Activated CD4-positive, alpha-beta memory T cell treated with anti-CD3 and anti-CD28 coated beads, Interleukin-2, amount 10 ng/mL, durations not matched to agents 7 days and 5 days (primary cell): ENCODE data around the gene HDAC10. TPM values are rescaled to one million over a fixed set of nuclear protein-coding genes. Genes with fewer than 3 reads are reported as not detected.
A peak's percentile ranks its signal among the peaks of the same experiment; 100 is the strongest.

Source experiments
- CTCF ChIA-PET: fragments of 350-600 bp; sonication (Branson Sonifier 250); formaldehyde crosslinking; loops from one replicate; lab custom pipeline; 2021; ENCODE audit warnings: antibody characterized with exemption, inconsistent platforms; lab: Charles Lee
- POLR2A ChIA-PET: fragments of 350-600 bp; sonication (Branson Sonifier 250); formaldehyde crosslinking; loops from one replicate; lab custom pipeline; 2021; ENCODE audit warnings: antibody characterized with exemption; lab: Charles Lee
- DNase-seq: peaks from one replicate; pipeline ENCODE4 v3.0.0-alpha.2; 2020
- H3K27ac Mint-ChIP-seq: one replicate; pipeline ENCODE4 v1.8.0; 2021; ENCODE audit warnings: mild to moderate bottlenecking, mixed read lengths
- H3K27me3 Mint-ChIP-seq: one replicate; pipeline ENCODE4 v1.8.0; 2021; ENCODE audit warnings: mixed read lengths
- H3K36me3 Mint-ChIP-seq: one replicate; pipeline ENCODE4 v1.8.0; 2021; ENCODE audit warnings: low read depth, mixed read lengths
- H3K4me1 Mint-ChIP-seq: one replicate; pipeline ENCODE4 v1.8.0; 2021; ENCODE audit warnings: mixed read lengths
- H3K4me3 Mint-ChIP-seq: one replicate; pipeline ENCODE4 v1.8.0; 2021; ENCODE audit warnings: mild to moderate bottlenecking, mixed read lengths
- H3K9me3 Mint-ChIP-seq: one replicate; pipeline ENCODE4 v1.8.0; 2021; ENCODE audit warnings: mixed read lengths
- total RNA-seq, 2 experiments: library from RNA; stranded (reverse); gene quantifications; one replicate each; pipeline ENCODE4 v1.2.3, GENCODE V29; 2021

The HDAC10 gene
- total RNA-seq, 2 experiments from 2014 or later, result 83.7 to 90.0 TPM

DNA sequence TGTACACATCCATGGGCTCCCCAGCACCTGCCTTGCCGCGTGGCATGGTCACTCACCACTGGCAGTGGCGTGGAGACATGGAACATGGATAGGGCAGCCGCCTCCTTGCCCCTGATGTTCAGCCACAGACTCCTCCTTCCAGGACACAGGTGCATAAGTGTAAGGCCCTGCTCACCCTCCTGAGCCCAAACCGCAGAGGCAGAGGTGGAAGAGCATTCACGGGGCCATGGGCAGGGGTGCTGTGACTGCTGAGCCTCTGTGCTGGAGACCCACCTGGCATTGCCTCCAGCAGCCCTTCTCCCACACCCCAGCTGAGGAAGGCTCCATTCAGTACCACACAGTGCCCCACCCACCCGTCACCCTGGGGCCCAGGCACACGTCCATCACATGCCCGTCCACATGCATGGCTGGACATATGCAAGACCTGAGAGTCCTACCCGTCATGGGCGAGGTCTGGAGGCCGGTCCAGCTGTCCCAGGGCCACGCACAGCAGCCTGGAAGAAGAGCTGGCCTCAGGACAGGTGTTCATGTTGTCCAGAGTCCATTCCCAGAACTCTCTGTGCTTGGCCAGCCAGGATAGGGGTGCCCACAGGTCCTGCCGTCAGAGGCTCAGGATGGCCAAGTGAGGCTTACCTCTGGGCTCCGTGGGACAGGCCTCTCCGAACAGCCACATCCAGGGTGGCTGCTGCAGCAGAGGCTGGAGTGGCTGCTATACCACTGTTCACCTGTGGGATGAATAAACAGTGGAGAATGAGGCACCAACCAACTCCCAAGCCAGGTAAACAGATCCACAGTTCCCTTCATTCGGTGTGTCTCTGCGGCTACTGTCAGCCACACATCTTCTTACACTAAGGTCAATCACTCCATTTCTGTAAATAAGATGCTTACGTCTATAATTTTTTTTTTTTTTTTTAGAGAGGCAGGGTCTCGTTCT, 4.6 kb downstream of the HDAC10 start:
- peaks cover 15% of the 10 kb centered on the region for H3K36me3 Mint-ChIP-seq
- peak overlapping the region; percentile 98 for H3K4me3 Mint-ChIP-seq
- ChIA-PET POLR2A (interaction anchor here (1.3 to 1.4 kb wide), 3 partner anchors 17 to 279 kb away, joined by 3 to 7 read pairs (median 4); partner anchors contain the start of gene SCO2), CTCF (interaction anchor here (0.9 kb wide), 1 partner anchor 25 kb away, joined by 3 read pairs; no protein-coding TSS in a partner anchor)
- no peaks in the 10 kb centered on the region for H3K27me3 Mint-ChIP-seq
- peak overlapping the region; percentile 99 for H3K27ac Mint-ChIP-seq
- no peak for DNase-seq
- H3K4me1 Mint-ChIP-seq, result peaks cover 57% of the 10 kb centered on the region
- no peaks in the 10 kb centered on the region for H3K9me3 Mint-ChIP-seq

DNA sequence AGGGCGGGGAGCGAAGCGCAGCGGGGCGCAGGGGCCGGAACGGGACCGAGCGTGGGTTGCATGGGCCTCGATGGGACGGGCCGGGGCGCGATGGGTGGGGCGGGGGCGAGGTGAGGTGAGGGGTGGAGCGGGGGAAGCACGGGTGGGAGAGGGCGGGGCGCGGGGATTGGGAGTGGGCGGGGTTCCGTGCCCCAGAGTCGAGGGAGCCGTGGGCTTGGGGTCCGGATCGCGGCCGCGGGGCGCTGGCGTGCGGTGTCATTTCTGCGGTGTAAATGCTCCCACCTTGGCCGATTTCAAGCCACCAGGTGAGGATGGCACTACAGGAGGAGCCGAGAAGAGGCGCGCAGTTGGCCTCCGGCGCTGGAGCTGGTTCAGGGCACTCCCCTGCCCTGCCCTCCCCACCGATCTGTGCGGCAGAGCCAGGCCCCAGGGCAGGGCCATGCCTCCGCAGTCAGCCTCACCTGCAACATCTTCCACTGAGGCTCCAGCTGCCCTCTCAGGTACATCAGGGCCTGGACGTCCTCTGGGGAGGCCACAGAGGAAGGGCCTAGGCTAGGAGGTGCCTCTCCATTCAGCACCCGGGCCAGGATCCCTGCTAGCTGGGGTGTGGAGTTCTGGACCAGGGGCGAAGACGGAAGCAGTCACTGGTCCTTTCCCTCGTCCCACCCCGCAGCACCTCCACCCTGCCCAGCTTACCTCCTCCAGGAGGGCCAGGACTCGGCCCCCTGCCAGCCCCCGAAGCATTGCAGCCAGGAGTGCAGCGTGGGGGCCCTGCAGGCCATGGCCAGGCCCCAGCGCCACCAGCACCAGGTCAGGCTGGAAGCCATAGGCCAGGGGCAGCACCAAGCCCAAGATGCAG, 5.6 kb downstream of the HDAC10 start:
- CTCF ChIA-PET, result no interaction called here

GRCh38 chr22:50244420-50245213, 6.4 kb downstream of the HDAC10 start, which contains the start of gene TUBGCP6:
TUBGCP6 (minus strand) TSS chr22:50245023; CDS start chr22:50244459, 564 bp downstream.
- Mint-ChIP-seq H3K4me3 (peak within 1 kb of the TSS; percentile 98), H3K36me3 (peaks cover 17% of the 10 kb centered on the region), H3K27me3 (no peaks in the 10 kb centered on the region), H3K9me3 (no peaks in the 10 kb centered on the region), H3K4me1 (peaks cover 51% of the 10 kb centered on the region), H3K27ac (peak within 1 kb of the TSS; percentile 99)
- ChIA-PET CTCF (interaction anchor here (0.8 to 1.4 kb wide), 8 partner anchors 29 to 281 kb away, joined by 3 to 7 read pairs (median 3); partner anchors contain the start of gene SCO2), POLR2A (interaction anchor here (0.6 to 2.8 kb wide), 14 partner anchors 12 to 376 kb away, joined by 3 to 17 read pairs (median 4); partner anchors contain the start of genes CHKB, LMF2, NCAPH2 and SCO2)
- DNase-seq, result peak; percentile 94

More for the DNA sequence above, 5.6 kb downstream of the HDAC10 start:
- Mint-ChIP-seq H3K36me3 (peaks cover 15% of the 10 kb centered on the region), H3K27ac (peak overlapping the region; percentile 99), H3K9me3 (no peaks in the 10 kb centered on the region), H3K27me3 (no peaks in the 10 kb centered on the region), H3K4me3 (peak overlapping the region; percentile 98), H3K4me1 (peaks cover 59% of the 10 kb centered on the region)
- DNase-seq, result no peak
- POLR2A ChIA-PET, result interaction anchor here (1.3 to 1.4 kb wide), 3 partner anchors 18 to 280 kb away, joined by 3 to 7 read pairs (median 4); partner anchors contain the start of gene SCO2

DNA sequence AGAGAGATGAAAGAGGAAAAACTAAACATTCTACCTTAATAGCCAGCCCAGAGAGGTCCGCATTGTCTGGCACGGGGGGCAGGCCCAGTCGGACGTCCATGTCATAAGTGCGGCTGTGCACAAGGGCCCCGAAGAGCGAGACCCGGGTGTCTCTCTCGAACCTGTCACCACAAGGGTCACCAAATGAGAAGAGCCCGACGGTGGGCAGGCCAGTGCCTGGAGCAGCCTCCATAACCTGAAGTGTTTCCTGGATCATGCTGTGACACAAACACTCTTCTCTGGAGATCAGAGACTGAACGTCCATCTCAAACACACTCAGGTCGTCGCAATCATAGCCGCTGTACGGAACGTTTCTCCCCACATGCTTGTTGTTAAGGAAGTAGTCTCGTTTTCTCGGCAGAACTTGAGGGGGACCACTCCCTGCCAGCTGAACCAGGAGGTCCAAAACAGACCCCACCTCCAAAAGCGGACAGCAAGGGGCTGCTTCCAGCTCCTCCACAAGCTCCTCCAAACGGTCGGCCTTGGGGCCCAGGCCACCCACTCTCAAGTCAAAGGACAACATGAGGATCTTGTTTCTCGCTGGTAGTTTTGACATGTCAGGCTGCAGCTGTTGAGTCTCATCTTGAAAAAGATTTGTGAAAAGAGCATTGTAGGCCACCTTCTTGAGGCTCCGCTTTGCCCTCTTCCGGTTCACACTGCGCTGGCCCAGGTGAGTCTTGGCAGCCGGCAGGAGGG, 7.2 kb downstream of the HDAC10 start:
- peaks cover 51% of the 10 kb centered on the region for H3K4me1 Mint-ChIP-seq
- H3K36me3 Mint-ChIP-seq, result peaks cover 17% of the 10 kb centered on the region
- H3K27me3 Mint-ChIP-seq, result no peaks in the 10 kb centered on the region
- ChIA-PET POLR2A (interaction anchor here (0.6 to 2.8 kb wide), 14 partner anchors 11 to 377 kb away, joined by 3 to 17 read pairs (median 4); partner anchors contain the start of genes CHKB, LMF2, NCAPH2 and SCO2), CTCF (interaction anchor here (0.8 to 2.9 kb wide), 10 partner anchors 8 to 282 kb away, joined by 3 to 25 read pairs (median 3); partner anchors contain the start of genes HDAC10 and SCO2)
- H3K9me3 Mint-ChIP-seq, result no peaks in the 10 kb centered on the region
- peak overlapping the region; percentile 99 for H3K27ac Mint-ChIP-seq
- peak overlapping the region; percentile 98 for H3K4me3 Mint-ChIP-seq
- no peak for DNase-seq

GRCh38 chr22:50242406-50242949, 8.6 kb downstream of the HDAC10 start:
- Mint-ChIP-seq H3K36me3 (peaks cover 17% of the 10 kb centered on the region), H3K9me3 (no peaks in the 10 kb centered on the region), H3K4me3 (peak overlapping the region; percentile 98), H3K27me3 (no peaks in the 10 kb centered on the region), H3K27ac (peak overlapping the region; percentile 32), H3K4me1 (peaks cover 47% of the 10 kb centered on the region)
- ChIA-PET CTCF (interaction anchor here (0.6 to 2.9 kb wide), 7 partner anchors 9 to 379 kb away, joined by 3 to 25 read pairs (median 6); partner anchors contain the start of gene HDAC10), POLR2A (interaction anchor here (0.7 to 2.8 kb wide), 4 partner anchors 8 to 378 kb away, joined by 3 to 17 read pairs (median 6); partner anchors contain the start of gene HDAC10)
- DNase-seq, result no peak

GRCh38 chr22:50238755-50239154, 12.3 kb downstream of the HDAC10 start:
- no peaks in the 10 kb centered on the region for H3K27me3 Mint-ChIP-seq
- ChIA-PET POLR2A (no interaction called here), CTCF (interaction anchor here (1.2 to 1.7 kb wide), 3 partner anchors 13 to 259 kb away, joined by 3 to 4 read pairs (median 4); no protein-coding TSS in a partner anchor)
- H3K4me1 Mint-ChIP-seq, result peaks cover 30% of the 10 kb centered on the region
- peaks cover 24% of the 10 kb centered on the region for H3K36me3 Mint-ChIP-seq
- no peak overlapping the region for H3K27ac Mint-ChIP-seq
- no peak overlapping the region for H3K4me3 Mint-ChIP-seq
- peaks cover 7% of the 10 kb centered on the region for H3K9me3 Mint-ChIP-seq
- no peak for DNase-seq

GRCh38 chr22:50236731-50237409, 14.2 kb downstream of the HDAC10 start:
- CTCF ChIA-PET, result interaction anchor here (1.0 to 1.6 kb wide), 4 partner anchors 40 to 105 kb away, joined by 3 to 4 read pairs (median 3); no protein-coding TSS in a partner anchor
- H3K36me3 Mint-ChIP-seq, result peaks cover 24% of the 10 kb centered on the region
- POLR2A ChIA-PET, result interaction anchor here (0.8 to 1.1 kb wide), 2 partner anchors 14 to 46 kb away, joined by 3 to 4 read pairs; partner anchors contain the start of gene HDAC10

DNA sequence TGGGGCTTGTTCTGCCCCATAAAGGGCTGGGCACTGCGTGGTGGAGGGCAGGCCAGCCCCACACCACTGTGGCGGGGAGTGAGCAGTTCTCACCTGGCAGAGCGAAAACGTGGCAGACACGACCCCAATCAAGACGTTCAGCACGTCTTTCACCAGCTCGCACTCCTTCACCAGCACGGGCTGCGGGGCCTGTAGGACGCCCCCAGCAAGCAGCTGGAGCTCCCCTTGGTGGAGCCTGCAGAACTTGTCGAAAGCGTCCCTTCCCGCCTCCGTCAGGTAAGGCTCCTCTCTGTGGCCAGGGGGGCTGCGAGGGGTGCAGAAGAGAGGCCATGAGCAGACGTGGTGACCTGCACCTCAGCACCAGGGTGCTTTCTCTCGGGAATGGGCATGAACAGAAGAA, 17.8 kb downstream of the HDAC10 start:
- Mint-ChIP-seq H3K27ac (no peak overlapping the region), H3K36me3 (peaks cover 30% of the 10 kb centered on the region)
- CTCF ChIA-PET, result interaction anchor here (1.3 kb wide), 1 partner anchor 109 kb away, joined by 3 read pairs; no protein-coding TSS in a partner anchor

More at GRCh38 chr22:50236731-50237409, 14.2 kb downstream of the HDAC10 start:
- Mint-ChIP-seq H3K4me3 (no peak overlapping the region), H3K9me3 (peaks cover 7% of the 10 kb centered on the region), H3K27ac (no peak overlapping the region), H3K27me3 (no peaks in the 10 kb centered on the region), H3K4me1 (peaks cover 17% of the 10 kb centered on the region)
- no peak for DNase-seq

DNA sequence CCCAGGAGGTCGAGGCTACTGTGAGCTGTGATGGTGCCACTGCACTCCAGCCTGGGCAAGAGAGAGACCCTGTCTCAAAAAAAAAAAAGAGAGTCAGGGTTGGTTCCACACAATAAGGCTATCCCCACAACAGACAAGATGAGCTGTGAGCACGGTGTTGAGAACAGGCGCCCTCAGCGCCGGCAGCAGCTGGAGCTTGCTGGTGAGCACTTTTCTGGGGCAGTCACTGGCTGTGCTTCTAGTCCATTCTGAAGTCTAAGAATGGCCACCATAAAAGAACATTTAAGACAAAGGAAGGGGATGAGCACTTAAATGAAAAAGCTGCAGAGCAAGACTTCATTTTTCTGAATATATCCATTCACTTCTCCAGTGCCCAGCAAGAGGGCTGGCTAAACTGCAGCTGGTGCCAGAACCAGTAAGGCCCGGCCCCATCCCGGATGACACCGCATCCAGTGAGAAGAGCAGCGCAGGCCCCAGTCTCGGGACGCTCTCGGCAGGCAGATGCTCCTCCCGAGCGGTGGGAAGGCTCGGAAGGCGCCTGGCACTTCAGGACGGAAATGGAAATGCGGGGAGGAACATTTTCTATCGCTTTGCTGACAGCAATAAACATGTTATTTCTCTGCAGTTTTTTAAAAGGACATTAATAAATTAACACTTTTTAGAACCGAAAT, 18.4 kb downstream of the HDAC10 start:
- H3K9me3 Mint-ChIP-seq, result peaks cover 7% of the 10 kb centered on the region
- peaks cover 26% of the 10 kb centered on the region for H3K36me3 Mint-ChIP-seq
- no peak for DNase-seq
- CTCF ChIA-PET, result interaction anchor here (1.2 to 1.3 kb wide), 2 partner anchors 8 to 109 kb away, joined by 3 read pairs; no protein-coding TSS in a partner anchor
- POLR2A ChIA-PET, result interaction anchor here (1.0 kb wide), 2 partner anchors 12 to 94 kb away, joined by 3 read pairs; no protein-coding TSS in a partner anchor
- H3K4me1 Mint-ChIP-seq, result peaks cover 5% of the 10 kb centered on the region
- H3K27me3 Mint-ChIP-seq, result no peaks in the 10 kb centered on the region
- no peak overlapping the region for H3K27ac Mint-ChIP-seq
- H3K4me3 Mint-ChIP-seq, result no peak overlapping the region

More for the DNA sequence above, 17.8 kb downstream of the HDAC10 start:
- POLR2A ChIA-PET, result no interaction called here
- Mint-ChIP-seq H3K4me1 (peaks cover 7% of the 10 kb centered on the region), H3K9me3 (peaks cover 7% of the 10 kb centered on the region), H3K4me3 (no peak overlapping the region), H3K27me3 (no peaks in the 10 kb centered on the region)
- DNase-seq, result no peak

DNA sequence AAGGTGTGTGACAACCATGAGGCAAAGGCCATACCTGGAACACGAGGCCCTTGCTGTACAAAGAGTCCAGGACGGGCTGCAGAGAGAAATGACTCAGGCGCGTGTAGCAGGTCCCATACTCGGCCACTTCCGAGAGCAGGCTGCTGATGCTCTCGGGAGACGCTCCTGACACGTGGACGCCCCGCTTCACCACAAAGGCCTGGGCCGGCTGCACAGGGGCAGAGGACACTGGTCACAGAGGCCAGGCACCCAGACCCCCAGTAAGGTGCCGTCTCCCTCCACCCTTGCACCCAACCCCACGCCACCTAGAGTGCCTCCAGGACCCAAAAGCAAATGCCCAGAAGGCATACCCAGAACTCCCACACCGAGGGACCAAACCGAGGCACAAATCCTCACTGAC, 21.7 kb downstream of the HDAC10 start:
- no peaks in the 10 kb centered on the region for H3K4me1 Mint-ChIP-seq
- CTCF ChIA-PET, result no interaction called here
- H3K27ac Mint-ChIP-seq, result no peak overlapping the region
- no peaks in the 10 kb centered on the region for H3K27me3 Mint-ChIP-seq
- POLR2A ChIA-PET, result no interaction called here
- peaks cover 21% of the 10 kb centered on the region for H3K36me3 Mint-ChIP-seq
- no peak for DNase-seq
- no peaks in the 10 kb centered on the region for H3K9me3 Mint-ChIP-seq
- H3K4me3 Mint-ChIP-seq, result no peak overlapping the region
